ENCODE data around the gene RHBDL2. TPM values are rescaled to one million over a fixed set of nuclear protein-coding genes. Genes with fewer than 3 reads are reported as not detected.
"Not testable (repeated sequence)": the region's sequence is repeated elsewhere in the genome, so short reads cannot be mapped to it uniquely, and the experiment has no call there.

RHBDL2 gene
- total and polyA plus RNA-seq, 4 donors: 0.57 TPM; not detected in 3

DNA sequence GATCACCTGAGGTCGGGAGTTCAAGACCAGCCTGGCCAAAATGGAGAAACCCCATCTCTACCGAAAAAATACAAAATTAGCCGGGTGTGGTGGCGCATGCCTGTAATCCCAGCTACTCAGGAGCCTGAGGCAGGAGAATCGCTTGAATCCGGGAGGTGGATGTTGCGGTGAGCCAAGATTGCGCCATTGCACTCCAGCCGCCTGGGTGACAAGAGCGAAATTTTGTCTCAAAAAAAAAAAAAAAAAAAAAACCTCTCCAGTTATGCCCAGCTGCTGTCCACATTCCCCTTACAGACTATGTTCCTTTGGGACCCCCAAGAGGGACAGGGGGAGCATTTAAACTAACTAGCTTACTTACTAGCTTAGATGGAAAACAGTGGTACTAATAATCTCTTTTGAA is 105.3 kb downstream of the RHBDL2 start:
- H3K4me3 ChIP-seq (ENCODE audit: low read length in 2 of 2); H3K27me3 ChIP-seq (ENCODE audit: control insufficient read depth in 1 of 2, insufficient read depth in 2 of 2, low read length in 1 of 2); DNase-seq; H3K27ac ChIP-seq (ENCODE audit: low read depth in 1 of 2, low read length in 2 of 2); H3K36me3 ChIP-seq (ENCODE audit: control insufficient read depth in 1 of 2, insufficient read depth in 2 of 2, low read length in 1 of 2); H3K4me1 ChIP-seq (ENCODE audit: control insufficient read depth in 1 of 2, insufficient read depth in 2 of 2, low read length in 2 of 2); ATAC-seq (ENCODE audit: low FRiP score); H3K9me3 ChIP-seq (ENCODE audit: control insufficient read depth, low read length): not testable (repeated sequence)
- intact Hi-C loops (cut with DNase I): loop anchor here in 1 of 2 donors (10.0 kb wide), 1 partner anchor 812 kb away; no protein-coding TSS in a partner anchor
- 91% methylated on average over 10 of the region's 10 CpGs for WGBS, 2 donors

Other genes with a start within 250 kb of the RHBDL2 start
- gene RRAGC, start 82.1 kb downstream of the RHBDL2 start, total RNA-seq: 10 to 100 TPM; 23.0 to 28.4 TPM
- gene RRAGC, start 82.1 kb downstream of the RHBDL2 start, polyA plus RNA-seq: 10 to 100 TPM; 21.6 to 23.5 TPM
- gene MYCBP, start 68.5 kb downstream of the RHBDL2 start, total RNA-seq: 10 to 100 TPM; 11.9 to 13.6 TPM
- gene MYCBP, start 68.5 kb downstream of the RHBDL2 start, polyA plus RNA-seq: 10 to 100 TPM; 11.6 to 11.7 TPM
- gene GJA9, start 60.2 kb downstream of the RHBDL2 start, total RNA-seq: not detected
- gene GJA9, start 60.2 kb downstream of the RHBDL2 start, polyA plus RNA-seq: not detected
- gene AKIRIN1, start 49.4 kb upstream of the RHBDL2 start, total RNA-seq: 10 to 100 TPM; 36.7 to 43.7 TPM
- 10 to 100 TPM; 22.0 to 40.8 TPM for gene AKIRIN1, start 49.4 kb upstream of the RHBDL2 start, polyA plus RNA-seq
- gene NDUFS5, start 84.5 kb upstream of the RHBDL2 start, total RNA-seq: 100 to 1,000 TPM; 114 to 134 TPM
- gene NDUFS5, start 84.5 kb upstream of the RHBDL2 start, polyA plus RNA-seq: 100 to 1,000 TPM; 511 to 574 TPM